Activated naive CD8-positive, alpha-beta T cell treated with anti-CD3 and anti-CD28 coated beads for 36 hours (primary cell): ENCODE results near the gene SWSAP1. TPM values are rescaled to one million over a fixed set of nuclear protein-coding genes. Genes with fewer than 3 reads are reported as not detected.

ENCODE experiments used
- DNase-seq: peaks from one replicate; pipeline ENCODE4 v3.0.0; 2021
- H3K27ac Mint-ChIP-seq: one replicate; pipeline ENCODE4 v1.8.0; 2022; ENCODE audit warnings: mild to moderate bottlenecking, moderate library complexity, mixed read lengths
- H3K27me3 Mint-ChIP-seq: one replicate; pipeline ENCODE4 v1.8.0; 2022; ENCODE audit warnings: mild to moderate bottlenecking, mixed read lengths
- H3K36me3 Mint-ChIP-seq: one replicate; pipeline ENCODE4 v1.8.0; 2021; ENCODE audit warnings: mild to moderate bottlenecking, mixed read lengths
- H3K4me1 Mint-ChIP-seq: one replicate; pipeline ENCODE4 v1.8.0; 2021; ENCODE audit warnings: mixed read lengths
- H3K4me3 Mint-ChIP-seq: one replicate; pipeline ENCODE4 v1.8.0; 2022; ENCODE audit warnings: mild to moderate bottlenecking, moderate library complexity, mixed read lengths
- H3K9me3 Mint-ChIP-seq: one replicate; pipeline ENCODE4 v1.8.0; 2022; ENCODE audit warnings: mixed read lengths
- total RNA-seq, 2 experiments: library from RNA; stranded (reverse); gene quantifications; one replicate each; pipeline ENCODE4 v1.2.3, GENCODE V29; 2021

Gene SWSAP1
- total RNA-seq, 2 experiments from 2014 or later: 2.1 to 2.2 TPM

DNA sequence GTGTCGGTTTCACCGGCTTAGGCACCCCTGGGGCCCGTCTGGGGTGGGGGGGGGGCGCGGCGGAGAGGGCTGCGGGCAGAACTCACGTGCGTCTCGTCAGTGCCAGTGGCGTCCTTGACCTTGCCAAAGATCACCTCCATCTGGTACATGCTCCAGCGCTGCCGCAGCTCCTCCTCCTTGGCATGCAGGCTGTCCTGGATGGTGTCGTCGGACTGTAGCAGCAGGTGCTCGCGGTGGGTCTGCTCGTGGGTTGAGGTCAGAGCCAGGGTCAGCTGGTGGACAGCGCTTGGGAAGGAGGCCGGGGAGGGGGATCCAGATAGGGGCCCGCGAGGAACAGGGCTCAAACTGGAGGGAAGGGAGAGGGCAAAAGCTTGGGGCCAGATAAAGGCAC, 49.3 kb downstream of the SWSAP1 start:
- H3K27ac Mint-ChIP-seq: no peak overlapping the region
- no peak for DNase-seq
- H3K9me3 Mint-ChIP-seq: no peaks in the 10 kb centered on the region
- H3K36me3 Mint-ChIP-seq: no peaks in the 10 kb centered on the region
- peaks cover 58% of the 10 kb centered on the region for H3K27me3 Mint-ChIP-seq
- no peak overlapping the region for H3K4me3 Mint-ChIP-seq
- peaks cover 26% of the 10 kb centered on the region for H3K4me1 Mint-ChIP-seq

Other genes with a start within 250 kb of the SWSAP1 start
- gene SPC24, start 218.9 kb upstream of the SWSAP1 start, total RNA-seq: 10 to 100 TPM; 54.4 TPM
- 1 to 10 TPM in 1 of 2 experiments, under 1 TPM in 1; 0.98 to 1.8 TPM for gene KANK2, start 177.1 kb upstream of the SWSAP1 start, total RNA-seq
- not detected for gene ANGPTL8, start 135.0 kb upstream of the SWSAP1 start, total RNA-seq
- gene DOCK6, start 112.1 kb upstream of the SWSAP1 start, total RNA-seq: 1 to 10 TPM; 3.3 to 4.8 TPM
- not detected for gene TSPAN16, start 78.5 kb upstream of the SWSAP1 start, total RNA-seq
- 1 to 10 TPM; 3.2 to 4.2 TPM for gene RAB3D, start 35.0 kb upstream of the SWSAP1 start, total RNA-seq
- 10 to 100 TPM; 20.1 to 22.5 TPM for gene TMEM205, start 28.4 kb upstream of the SWSAP1 start, total RNA-seq
- 1 to 10 TPM; 6.9 to 8.3 TPM for gene CCDC159, start 28.1 kb upstream of the SWSAP1 start, total RNA-seq
- 1 to 10 TPM in 1 of 2 experiments, under 1 TPM in 1; 0.70 to 1.2 TPM for gene PLPPR2, start 19.2 kb upstream of the SWSAP1 start, total RNA-seq
- gene EPOR, start 9.6 kb downstream of the SWSAP1 start, total RNA-seq: 1 to 10 TPM; 3.6 to 4.5 TPM
- not detected for gene RGL3, start 44.6 kb downstream of the SWSAP1 start, total RNA-seq
- under 1 TPM; 0.27 to 0.32 TPM for gene ODAD3, start 60.5 kb downstream of the SWSAP1 start, total RNA-seq
- gene PRKCSH, start 61.0 kb downstream of the SWSAP1 start, total RNA-seq: 100 to 1,000 TPM; 212 to 222 TPM
- not detected for gene ELAVL3, start 106.4 kb downstream of the SWSAP1 start, total RNA-seq
- 10 to 100 TPM; 12.9 to 13.1 TPM for gene ZNF653, start 131.2 kb downstream of the SWSAP1 start, total RNA-seq
- gene ECSIT, start 154.5 kb downstream of the SWSAP1 start, total RNA-seq: 10 to 100 TPM; 46.7 to 51.7 TPM
- under 1 TPM in 1 of 2 experiments, not detected in 1; 0.36 TPM for gene CNN1, start 164.2 kb downstream of the SWSAP1 start, total RNA-seq
- 10 to 100 TPM; 63.8 to 69.3 TPM for gene ELOF1, start 184.6 kb downstream of the SWSAP1 start, total RNA-seq
- 1 to 10 TPM; 3.4 to 4.3 TPM for gene ACP5, start 203.0 kb downstream of the SWSAP1 start, total RNA-seq
- 1 to 10 TPM; 4.7 to 5.5 TPM for gene ZNF627, start 222.8 kb downstream of the SWSAP1 start, total RNA-seq